ELF-1 (cell line): ENCODE results near the gene ETS1.
A peak's percentile ranks its signal among the peaks of the same experiment; 100 is the strongest.
"Not testable (repeated sequence)": the region's sequence is repeated elsewhere in the genome, so short reads cannot be mapped to it uniquely, and the experiment has no call there.

ENCODE experiments used
- DNase-seq: peaks from one replicate; pipeline ENCODE4 v3.0.0-alpha.2; 2016; ENCODE audit warnings: low read depth, low spot score

The ETS1 gene

DNA sequence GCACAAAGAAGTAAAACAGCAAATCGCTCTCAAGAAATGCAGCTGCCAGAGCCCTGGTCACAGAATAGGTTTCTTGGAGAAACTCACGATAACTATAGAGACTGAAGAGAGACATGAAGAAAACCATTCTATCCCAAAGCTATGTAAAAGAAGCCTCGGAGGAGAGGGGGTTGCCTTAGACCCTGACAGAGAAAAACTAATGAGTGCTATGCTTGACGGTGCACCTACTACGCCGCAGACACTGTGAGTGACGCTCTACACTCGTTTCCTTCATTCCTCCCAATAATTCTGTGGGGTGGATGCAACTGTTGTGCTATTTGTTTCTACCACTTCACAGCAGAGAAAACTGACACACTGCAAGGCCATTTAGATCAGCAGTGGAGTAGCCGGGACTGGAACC, 121.8 kb downstream of the ETS1 start:
- DNase-seq = no peak

DNA sequence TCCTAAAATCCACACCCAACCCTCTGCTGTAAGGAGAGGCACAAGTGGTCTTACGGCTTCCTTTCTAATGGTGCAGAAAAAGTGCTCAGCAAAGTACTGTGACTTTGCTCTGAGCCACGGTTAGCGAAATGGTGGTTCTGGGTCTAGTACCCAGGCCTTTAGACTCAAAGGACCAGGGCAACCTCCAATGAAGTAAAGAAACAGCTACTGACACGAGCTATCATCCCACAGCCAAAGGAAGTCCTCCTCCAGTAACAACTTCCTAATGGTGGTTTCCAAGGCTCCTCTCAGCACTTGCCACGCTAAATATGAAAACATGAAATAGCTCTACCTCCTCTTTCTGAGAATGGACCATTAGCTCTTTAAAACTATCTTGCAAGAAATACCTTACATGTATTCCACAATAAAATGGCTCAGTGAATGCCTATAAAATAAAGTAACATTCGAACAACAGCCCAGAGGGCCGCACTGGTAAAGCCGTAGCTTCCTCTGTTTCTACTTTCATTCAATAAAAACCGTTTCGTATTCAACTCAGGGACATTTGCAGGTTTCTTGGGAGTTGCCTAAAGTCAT, 122.4 kb downstream of the ETS1 start:
- no peak for DNase-seq

DNA sequence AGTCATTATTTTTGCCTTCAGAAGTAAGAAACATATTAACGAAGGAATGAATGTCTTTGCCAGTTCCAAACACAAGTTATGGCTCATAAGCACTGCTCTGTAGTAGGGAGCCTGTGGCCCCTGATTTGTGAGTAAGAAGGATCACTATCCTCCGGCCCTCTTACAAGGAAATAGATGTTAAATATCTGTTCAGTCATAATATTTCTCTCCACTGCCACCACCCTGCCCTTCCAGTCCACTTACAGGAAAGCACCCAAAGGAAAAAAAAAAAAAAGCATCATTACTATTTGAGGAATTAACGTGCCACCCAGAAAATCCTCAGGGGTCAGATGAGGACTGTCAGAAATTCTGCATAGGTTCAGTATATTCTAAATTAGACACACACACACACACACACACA, 123.4 kb downstream of the ETS1 start:
- no peak for DNase-seq

DNA sequence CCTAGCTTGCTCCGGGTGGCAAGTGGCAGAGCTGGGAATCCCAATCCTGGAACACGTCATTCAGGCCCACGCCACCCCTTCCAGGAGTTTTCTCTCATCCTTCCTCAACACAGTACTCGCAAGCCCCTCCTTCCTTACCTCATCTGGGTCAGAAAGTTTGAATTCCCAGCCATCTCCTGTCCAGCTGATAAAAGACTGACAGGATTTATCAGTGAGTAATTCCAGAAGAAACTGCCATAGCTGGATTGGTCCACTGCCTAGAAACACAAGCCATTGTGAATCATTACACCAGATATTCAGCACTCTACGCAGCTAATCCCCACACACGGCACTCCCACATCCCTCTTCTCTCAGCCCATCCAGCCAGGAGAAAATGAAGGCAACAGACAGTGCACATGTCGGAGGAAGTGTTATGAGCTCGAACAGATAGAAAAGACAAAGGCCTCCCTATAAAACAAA, 124.0 kb downstream of the ETS1 start:
- peak; percentile 73 for DNase-seq

DNA sequence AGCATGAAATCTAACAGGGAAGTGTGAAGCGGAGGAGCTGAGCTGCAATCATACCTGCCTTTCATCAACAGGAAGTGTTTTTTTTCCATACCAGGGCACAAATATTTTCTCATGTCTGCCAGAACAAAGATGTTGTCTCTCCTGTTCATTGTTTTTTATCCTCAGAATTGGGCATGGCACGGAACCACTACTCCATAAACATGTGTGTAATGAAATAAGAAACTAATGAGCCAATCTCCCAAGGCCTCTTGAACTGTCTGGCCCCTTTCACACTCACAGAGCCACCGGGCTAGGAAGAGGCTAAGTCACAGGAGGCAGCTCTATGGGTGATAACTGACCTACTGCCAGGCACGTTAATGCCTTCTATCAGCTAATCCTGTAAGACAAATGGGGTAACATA, 124.4 kb downstream of the ETS1 start:
- no peak for DNase-seq

DNA sequence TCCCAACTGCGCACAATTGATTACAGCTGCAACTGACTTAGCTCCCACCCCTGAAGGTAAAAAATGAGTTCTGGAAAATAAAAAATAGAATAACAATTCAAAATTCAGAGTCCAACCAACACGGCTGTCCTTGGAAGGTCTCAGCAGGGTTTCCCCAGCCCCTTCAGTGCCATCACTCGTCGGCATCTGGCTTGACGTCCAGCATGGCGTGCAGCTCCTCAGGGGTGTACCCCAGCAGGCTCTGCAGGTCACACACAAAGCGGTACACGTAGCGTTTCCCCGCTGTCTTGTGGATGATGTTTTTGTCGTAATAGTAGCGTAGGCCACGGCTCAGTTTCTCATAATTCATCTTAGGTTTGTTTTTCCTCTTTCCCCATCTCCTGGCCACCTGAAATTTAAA, 125.2 kb downstream of the ETS1 start:
- no peak for DNase-seq

DNA sequence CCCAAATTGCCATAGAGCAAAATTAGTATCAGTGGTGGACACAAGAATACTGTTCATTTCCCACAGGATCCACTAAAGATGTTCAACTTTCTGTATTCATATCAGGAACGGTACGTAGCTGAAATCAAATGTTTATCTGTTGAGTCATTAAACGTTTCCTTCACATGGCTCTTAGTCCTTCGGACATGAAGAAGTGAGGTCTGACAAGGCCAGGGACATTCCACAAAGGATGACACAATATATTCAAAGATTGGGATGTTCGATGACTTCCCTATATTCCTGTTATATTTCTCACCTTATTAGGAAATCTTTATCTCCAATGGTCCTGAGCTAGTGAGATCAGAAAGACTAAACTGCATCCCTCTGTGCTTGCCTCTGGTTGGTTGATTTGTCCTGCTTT, 129.0 kb downstream of the ETS1 start:
- no peak for DNase-seq

DNA sequence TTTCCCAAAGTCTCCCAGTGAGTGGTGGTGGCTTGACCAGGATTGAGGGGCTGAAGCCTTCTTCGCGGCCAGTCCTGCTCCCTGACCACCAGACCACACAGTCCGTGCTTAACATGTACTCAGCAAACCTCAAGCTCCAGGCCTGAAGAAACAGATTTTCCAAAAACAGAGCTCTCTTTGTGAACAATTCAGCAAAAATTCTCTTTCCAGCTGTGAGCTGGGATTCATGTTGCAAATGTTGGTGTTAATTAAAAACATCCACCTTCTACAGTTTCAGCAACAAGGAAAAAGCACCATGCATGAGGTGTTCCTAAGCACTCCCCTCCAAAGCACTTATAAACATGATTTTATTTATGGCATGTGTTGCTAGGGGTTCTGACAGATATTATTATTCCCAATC, 129.5 kb downstream of the ETS1 start:
- no peak for DNase-seq

DNA sequence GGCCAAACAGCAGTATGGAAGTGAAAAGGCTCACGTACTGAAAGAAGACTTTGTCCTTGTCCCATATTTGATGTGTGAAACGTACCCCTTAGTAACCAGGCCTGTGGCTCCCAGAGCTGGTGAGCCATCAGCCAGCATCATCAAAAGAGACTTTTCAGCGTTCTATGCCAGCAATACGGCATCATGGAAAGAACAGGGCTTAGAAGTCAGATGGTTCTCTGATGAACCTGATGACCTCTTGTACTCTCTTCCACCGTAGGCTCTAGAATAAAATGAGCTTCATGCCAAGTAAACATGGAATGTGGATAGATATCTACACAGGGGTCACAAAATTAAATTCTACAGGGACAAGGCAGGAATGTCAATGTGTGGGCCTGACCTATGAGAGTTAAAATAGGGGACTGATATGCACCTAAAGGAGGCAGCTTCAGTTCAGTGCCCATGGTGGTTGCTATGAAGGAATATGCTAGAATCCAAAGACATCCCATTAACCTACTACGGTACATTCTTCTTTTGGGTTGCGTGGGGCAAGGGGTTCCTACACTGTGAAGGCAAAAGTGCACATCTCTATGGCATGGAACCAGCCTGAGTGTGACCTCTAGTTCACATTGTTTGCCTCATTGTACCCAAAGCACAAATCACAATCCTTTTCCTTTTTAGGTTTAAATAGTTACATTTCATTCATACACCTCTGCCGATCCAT, 130.6 kb downstream of the ETS1 start:
- DNase-seq = no peak

DNA sequence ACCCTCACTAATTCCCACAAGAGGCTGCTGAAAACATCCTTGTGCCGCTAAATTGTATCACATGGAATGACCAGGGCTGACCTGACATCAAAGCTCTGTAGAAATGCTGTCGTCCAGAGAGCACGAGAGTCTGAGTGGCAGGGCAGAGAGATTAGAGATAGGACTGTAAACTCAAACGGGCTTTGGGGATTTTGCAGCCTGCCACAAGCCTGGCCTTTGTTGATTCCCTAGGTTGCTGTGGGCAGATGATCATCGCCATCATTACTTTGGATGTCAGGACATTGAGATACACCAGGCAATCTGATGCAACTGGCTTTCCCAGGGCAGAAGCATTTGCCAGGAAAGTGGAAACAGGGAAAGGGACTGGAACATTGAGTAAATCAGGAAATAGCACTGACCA, 131.6 kb downstream of the ETS1 start:
- peak; percentile 65 for DNase-seq

DNA sequence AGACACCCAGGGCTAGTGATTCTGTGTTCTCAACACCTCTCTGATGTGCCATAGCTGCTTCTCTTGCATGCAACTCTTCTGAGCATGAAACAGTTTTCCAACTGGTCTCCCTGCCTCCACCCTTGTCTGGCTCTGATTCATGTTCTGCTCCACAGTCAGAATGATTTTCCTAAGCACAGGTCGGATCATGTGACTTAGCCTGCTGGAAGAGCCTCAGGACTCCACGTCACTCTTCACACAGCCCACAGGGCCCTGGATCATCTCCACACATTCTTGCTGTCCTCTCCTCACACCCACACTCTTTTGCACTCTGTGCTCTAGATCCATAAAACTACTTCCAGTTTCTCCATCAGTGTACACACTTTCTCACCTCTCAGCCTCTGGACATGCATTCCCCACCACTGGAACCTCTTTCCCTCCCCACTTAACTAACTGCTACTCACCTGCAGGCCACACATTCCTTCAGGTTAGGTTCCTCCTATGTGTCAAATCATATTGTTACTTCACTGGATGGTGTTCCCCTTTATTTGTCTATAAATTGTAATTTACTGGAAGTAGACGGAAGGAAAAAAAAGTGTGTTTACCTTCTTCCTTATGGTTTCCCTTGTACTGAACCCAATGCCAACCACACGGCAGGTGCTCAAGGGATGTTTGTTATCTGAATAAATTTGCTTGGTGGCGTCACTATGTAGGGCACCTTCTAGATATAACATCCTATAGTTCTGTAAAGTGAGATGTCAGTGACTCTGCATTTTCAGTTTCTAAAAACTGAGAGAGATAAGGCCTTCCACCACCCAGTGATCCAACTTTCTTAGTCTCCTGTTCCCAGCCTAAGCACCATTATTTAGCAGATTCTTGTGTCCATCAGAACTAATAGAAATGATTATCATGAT, 133.7 kb downstream of the ETS1 start:
- no peak for DNase-seq

DNA sequence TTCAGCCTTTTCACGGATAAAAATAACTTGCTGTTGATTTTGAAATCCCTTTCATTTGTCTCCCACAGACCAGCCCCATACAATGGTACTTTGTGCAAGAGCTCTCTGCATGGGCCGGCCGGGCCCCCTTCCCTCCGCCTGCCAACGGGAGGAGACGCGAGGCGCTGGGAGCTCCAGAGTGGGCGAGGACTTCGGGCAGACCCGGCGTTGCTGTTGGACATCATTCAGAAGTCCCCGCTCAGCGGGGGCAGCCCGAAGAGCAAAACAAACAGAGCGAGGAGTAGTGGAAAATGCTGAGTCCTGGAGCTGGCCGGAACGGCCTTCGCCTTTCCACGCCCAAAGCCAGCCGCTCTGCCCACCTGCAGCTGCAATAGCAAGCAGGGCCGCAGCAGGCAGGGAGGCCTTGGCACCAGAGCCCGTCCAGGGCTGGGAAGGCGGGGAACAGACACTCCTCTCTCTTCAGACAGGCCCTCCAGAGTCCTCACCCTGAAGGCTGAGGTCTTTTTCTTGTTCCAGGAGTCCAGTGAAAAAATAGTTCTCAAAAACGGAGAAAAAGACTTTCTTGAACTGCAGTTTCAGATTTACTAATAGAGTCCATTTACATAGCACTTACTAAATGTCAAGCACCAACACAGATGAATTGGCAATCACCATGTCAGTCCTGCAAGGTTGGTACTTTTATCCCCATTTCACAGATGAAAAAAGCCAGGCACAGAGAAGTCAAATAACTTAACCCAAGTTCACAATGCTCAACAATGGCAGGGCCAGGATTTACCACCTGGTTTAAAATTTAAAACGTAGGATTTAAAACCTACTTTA, 135.5 kb downstream of the ETS1 start:
- DNase-seq = no peak

DNA sequence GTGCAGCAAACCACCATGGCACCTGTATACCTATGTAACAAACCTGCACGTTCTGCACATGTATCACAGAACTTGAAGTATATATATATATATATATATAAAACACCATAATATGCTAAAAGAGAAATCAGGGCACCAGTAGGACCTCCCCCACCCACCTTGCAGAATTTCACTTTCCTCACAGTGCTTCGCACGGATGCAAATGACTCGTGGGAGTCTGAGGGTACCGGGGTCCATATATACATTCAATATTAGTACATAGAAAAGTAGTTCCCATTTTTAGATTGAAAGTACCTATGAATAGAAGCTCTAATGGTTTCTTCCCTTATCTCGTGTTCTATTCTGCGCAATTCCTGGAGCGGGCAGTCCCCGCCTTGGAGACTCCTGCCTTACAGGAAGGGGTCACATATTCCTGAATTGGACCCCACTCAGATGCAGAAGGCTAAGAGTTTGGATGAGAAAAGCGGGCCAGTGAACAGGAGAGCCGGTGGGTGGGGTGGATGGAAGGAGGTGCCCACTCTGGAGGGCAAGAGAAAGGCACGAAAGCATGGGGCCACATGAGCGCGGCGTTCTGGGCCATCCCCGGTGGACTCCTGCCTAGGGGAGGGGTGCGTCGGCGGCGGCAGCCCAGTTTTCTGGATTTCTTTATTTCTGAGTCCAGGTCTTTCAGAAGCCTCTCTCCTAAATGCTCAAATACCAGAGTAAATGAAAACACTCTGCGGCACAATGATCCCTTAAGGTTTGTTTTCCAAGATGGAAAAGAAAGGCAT, 136.3 kb downstream of the ETS1 start:
- DNase-seq = no peak

DNA sequence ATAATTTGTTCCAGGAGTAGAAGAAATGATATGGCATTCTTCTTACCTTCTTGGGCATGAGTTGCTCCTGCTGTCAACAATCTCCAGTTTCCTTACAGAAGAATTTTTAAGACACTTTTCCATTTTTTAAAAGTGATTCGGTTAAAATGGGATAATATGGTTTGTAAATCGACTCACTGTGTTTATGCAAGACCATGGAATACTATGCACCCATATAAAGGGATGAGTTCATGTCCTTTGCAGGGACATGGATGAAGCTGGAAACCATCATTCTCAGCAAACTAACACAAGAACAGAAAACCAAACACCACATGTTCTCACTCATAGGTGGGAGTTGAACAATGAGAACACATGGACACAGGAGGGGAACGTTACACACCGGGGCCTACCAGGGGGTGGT, 136.9 kb downstream of the ETS1 start:
- DNase-seq = not testable (repeated sequence)

DNA sequence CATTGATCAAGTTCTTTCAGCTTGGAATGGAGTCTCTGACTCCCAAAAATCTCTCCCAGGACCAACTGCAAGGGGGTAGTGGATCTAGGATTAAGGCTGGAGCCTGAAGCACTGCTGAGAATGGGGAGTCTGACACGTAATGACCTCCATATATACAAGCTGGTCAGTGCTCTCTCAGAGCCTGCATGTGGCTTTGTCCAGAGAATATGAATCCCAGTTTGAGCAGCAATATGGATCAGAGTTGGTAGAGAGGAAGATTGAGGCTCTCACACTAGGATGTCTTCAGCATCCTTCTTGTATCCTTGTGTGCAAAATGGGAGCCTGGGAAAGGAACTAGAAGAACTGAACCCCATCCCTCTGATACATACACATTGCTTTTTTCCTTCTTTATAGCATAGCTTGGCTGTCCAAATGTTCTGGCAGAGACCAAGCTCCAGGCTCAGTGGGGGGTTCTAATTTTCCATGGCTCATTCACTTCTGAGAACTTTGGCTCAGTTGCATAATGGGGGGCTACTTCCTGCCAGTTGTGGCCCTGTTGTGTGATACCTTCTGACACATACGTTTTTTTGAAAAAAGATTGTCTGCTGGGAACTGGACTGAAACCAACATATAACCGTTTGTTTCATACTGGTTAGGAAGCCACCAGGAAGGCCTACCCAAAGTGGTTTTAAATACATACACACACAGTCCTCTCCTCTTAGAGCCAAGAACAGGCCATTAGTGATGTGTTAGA, 138.2 kb downstream of the ETS1 start:
- DNase-seq = no peak

DNA sequence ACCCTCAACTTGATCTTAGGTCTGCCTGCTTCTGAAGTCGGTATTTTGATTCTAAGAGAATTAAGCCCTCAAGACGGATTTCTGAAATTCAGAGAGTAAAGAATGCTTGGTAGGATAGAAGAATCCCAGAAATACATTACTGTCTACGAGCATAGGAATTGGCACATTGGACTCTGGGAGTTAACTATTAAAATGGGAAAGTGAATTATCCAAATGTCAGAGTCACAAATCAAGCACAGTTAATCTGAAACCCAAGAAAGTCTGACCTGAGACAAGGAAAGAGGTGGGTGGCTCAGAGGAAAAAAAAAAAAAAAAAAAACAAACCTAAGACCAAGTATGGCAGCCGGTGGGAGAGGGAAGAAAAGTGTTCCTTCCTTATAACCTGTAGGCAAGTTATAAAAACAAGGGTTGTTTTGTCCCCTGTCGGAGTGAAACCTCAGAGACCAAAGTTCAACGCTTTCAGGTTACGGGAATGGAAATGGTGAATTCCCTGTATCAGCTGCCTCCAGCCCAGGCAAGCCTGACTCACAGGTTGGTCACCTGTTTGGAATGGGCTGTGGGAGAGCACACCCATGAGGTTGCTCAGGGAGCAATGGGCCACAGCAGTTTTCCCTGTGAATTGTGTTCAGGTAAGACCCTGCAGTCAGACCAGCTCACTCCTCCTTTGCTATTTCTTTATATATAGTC, 139.0 kb downstream of the ETS1 start:
- DNase-seq = peak; percentile 34

DNA sequence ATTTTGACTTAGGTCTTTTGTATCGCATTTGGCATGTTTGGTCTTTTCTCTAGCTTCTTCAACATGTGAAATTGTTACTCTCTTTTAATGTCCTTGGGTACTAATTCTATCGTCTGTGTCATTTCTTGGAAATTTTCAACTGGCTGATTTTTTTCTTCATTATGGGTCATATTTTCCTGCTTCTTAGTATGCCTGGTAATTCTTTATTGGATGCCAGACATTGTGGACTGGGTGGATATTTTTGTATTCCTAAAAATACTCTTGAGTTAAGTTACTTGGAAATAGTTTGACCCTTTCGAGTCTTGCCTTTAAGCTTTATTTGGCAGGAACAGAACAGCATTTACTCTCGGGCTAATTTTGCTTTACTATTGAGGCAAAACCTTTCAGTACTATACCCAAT, 140.1 kb downstream of the ETS1 start:
- DNase-seq = no peak

DNA sequence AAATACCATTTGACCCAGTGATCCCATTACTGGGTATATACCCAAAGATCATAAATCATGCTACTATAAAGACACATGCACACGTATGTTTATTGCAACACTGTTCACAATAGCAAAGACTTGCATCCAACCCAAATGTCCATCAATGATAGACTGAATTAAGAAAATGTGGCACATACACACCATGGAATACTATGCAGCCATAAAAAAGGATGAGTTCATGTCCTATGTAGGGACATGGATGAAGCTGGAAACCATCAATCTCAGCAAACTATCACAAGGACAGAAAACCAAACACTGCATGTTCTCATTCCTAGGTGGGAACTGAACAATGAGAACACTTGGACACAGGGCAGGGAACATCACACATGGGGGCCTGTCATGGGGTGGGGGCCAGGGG, 141.4 kb downstream of the ETS1 start:
- not testable (repeated sequence) for DNase-seq

DNA sequence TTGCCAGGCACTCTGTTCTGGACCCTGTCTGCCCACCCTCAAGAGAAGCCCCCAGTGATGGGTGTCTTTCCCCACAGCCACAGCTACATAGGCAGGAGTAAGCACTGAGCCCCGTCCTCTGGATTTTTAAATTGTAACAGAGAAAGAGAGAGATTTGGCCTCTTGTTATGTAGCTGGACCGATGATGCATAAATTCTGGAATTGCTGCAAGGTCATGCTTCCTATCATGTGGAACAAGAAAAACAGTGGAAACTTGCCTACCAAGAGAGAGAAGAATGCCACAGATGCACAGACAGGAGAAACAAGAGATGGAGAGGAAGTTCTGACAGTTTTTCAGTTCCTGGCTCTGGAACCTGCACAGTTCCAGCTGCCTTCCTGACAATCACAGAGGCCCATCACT, 150.2 kb downstream of the ETS1 start:
- DNase-seq = no peak

DNA sequence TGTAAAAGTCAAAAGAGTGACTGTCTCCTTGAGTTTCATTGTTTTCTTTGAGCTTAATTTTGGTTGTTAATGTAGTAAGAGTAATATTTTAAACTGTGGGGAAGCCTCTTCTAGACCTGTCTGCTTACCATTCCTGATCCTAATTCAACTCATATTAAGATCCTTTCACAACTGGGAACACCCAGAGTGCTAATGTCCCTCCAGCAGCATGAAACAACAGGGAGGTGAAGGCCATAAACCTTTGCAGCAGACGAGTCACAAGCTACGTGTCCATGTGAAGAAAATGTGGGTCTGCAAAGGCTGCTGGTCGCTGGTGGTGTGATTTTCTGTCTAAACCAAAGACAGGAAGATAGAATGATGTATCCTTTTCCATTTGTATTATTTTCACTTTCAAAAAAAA, 152.5 kb downstream of the ETS1 start:
- DNase-seq = no peak
